ENCODE data around the gene TLR1.

TLR1 gene, protein sequence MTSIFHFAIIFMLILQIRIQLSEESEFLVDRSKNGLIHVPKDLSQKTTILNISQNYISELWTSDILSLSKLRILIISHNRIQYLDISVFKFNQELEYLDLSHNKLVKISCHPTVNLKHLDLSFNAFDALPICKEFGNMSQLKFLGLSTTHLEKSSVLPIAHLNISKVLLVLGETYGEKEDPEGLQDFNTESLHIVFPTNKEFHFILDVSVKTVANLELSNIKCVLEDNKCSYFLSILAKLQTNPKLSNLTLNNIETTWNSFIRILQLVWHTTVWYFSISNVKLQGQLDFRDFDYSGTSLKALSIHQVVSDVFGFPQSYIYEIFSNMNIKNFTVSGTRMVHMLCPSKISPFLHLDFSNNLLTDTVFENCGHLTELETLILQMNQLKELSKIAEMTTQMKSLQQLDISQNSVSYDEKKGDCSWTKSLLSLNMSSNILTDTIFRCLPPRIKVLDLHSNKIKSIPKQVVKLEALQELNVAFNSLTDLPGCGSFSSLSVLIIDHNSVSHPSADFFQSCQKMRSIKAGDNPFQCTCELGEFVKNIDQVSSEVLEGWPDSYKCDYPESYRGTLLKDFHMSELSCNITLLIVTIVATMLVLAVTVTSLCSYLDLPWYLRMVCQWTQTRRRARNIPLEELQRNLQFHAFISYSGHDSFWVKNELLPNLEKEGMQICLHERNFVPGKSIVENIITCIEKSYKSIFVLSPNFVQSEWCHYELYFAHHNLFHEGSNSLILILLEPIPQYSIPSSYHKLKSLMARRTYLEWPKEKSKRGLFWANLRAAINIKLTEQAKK

DNA sequence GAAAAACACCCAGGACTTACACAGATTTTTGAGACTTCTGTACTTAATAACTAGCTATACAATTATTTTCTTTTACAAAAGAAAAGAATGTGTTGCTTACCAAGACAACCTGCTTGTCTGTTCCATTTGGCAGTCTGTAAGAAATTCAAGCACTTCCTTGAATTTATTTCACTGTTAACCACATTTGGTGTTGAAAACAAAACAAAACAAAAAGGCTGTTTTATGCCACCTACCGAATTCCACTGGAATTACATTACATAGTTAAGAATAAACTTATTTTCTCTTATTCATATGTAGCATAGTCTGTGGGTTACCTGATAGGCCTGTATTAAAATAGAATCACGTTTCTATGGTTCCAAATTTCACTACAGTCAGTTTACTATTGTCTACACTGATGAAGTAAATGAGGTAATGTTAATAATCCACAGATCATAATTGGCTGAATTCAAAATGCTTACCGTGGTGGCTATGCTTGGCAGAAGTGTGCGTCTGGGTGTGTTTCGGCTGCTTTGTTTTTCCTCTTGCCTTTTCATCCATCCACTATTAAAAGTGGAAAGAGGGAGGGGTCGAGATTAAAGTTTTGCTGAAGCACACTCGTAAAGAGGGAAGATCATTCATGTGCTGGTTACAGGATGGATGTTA, at the start of gene TLR1:
Gene TLR1, minus strand, starts transcription at position 138 of the 642 bp plus-strand sequence. CDS start 5,960 bp downstream, outside the sequence.
- H3K4me1 Mint-ChIP-seq (ENCODE audit: low read depth), result peaks cover 66% of the 10 kb centered on the region
- H3K9me3 Mint-ChIP-seq, result peaks cover 11% of the 10 kb centered on the region
- intact Hi-C loops (cut with micrococcal nuclease), result loop anchor here (1.0 to 2.0 kb wide), 4 partner anchors 12 to 52 kb away; partner anchors contain the start of gene TLR6

DNA sequence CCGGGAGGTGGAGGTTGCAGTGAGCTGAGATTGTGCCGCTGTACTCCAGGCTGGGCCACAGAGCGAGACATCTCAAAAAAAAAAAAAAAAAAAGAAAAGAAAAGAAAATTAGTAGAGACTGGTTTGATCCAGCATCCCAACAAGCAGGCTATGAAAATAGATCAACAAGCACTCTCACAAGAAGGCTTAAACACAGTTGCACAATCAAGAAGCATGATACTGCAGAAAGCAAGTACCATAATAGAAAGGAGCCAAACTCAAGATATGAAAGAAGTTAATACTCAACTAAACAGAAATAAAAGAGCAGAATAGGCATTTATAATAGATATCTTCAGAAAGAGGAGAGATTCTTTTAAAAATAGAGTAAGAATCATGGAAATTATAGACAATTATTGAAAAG, 41.4 kb upstream of the TLR1 start:
- Mint-ChIP-seq H3K4me1 (ENCODE audit: low read depth) (peaks cover 43% of the 10 kb centered on the region), H3K9me3 (peaks cover 23% of the 10 kb centered on the region), H3K27ac (no peak overlapping the region)

More for the DNA sequence above, at the start of gene TLR1:
- Mint-ChIP-seq H3K36me3 (ENCODE audit: low read depth) (peaks cover 44% of the 10 kb centered on the region), H3K27ac (peak within 1 kb of the TSS; percentile 96), H3K27me3 (no peaks in the 10 kb centered on the region), H3K4me3 (peak within 1 kb of the TSS; percentile 88)

DNA sequence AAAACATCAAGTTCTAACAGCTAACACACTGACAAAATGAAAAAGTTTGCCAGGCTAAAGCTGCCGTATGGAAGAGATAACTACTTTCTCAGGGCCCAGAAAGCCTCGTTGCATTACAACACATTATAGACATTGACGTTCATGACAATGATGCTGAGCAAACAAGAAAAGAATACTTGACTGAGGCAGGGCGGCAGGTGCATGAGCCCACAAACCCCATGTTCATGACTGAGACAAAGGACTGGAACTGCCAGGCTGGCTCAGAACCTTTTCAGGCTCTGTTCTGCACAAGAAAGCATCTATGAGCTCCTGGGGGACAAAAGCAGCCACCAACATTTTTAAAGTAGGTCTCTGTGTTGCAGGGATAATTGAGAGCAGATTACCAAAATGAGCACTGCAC, 38.4 kb upstream of the TLR1 start:
- H3K36me3 Mint-ChIP-seq (ENCODE audit: low read depth), result peaks cover 84% of the 10 kb centered on the region
- H3K27me3 Mint-ChIP-seq, result no peaks in the 10 kb centered on the region
- intact Hi-C loops (cut with micrococcal nuclease), result no loop called here
- H3K4me1 Mint-ChIP-seq (ENCODE audit: low read depth), result peaks cover 34% of the 10 kb centered on the region
- H3K9me3 Mint-ChIP-seq, result peaks cover 11% of the 10 kb centered on the region
- no peak overlapping the region for H3K4me3 Mint-ChIP-seq
- H3K27ac Mint-ChIP-seq, result no peak overlapping the region

More for the DNA sequence above, 41.4 kb upstream of the TLR1 start:
- intact Hi-C loops (cut with micrococcal nuclease), result no loop called here
- Mint-ChIP-seq H3K36me3 (ENCODE audit: low read depth) (peaks cover 86% of the 10 kb centered on the region), H3K27me3 (no peaks in the 10 kb centered on the region), H3K4me3 (no peak overlapping the region)

DNA sequence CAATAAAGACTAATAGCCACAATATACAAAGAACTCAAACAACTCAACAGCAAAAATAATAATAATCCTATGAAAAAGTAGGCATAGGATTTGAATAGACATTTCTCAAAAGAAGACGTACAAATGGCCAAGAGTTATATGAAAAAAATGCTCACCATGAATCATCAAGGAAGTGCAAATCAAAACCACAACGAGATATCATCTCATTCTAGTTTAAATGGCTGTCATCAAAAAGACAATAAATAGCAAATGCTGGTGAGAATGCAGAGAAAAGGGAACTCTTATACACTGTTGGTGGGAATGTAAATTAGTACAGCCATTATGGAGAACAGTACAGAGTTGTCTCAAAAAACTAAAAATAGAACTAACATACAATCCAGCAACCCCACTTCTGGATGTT, 33.3 kb upstream of the TLR1 start:
- Mint-ChIP-seq H3K27ac (no peak overlapping the region), H3K9me3 (peaks cover 43% of the 10 kb centered on the region), H3K27me3 (no peaks in the 10 kb centered on the region), H3K4me3 (no peak overlapping the region), H3K36me3 (ENCODE audit: low read depth) (peaks cover 89% of the 10 kb centered on the region), H3K4me1 (ENCODE audit: low read depth) (peaks cover 30% of the 10 kb centered on the region)
- intact Hi-C loops (cut with micrococcal nuclease), result no loop called here

DNA sequence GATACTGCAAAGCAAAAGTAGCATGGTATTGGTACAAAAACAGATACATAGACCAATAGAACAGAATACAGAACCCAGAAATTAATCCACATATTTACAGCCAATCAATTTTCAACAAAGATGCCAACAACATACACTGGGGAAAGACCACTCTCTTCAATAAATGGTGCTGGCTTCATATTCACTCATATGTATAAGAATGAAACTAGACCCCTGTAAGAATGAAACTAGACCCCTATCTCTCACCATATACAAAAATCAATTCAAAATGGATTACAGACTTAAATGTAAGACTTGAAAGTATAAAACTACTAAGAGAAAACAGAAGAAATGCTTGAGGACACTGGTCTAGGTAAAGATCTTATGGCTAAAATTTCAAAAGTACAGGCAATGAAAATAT, 32.7 kb upstream of the TLR1 start:
- intact Hi-C loops (cut with micrococcal nuclease), result no loop called here
- peaks cover 84% of the 10 kb centered on the region for H3K36me3 Mint-ChIP-seq (ENCODE audit: low read depth)

DNA sequence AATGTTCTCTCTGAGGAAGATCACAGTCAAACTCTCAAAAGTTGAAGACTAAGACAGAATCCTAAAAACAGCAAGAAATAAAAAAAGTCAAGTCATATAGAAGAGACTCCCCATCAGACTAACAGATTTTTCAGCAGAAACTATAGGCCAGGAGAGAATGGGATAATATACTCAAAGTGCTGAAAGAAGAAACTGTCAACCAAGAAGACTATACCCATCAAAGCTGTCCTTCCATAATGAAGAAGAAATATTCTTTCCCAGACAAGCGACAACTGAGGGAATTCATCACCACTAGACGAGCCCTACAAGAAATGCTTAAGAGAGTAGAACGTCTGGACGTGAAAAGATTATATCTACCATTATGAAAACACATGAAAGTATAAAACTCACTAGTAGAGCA, 30.0 kb upstream of the TLR1 start:
- H3K27ac Mint-ChIP-seq, result no peak overlapping the region
- intact Hi-C loops (cut with micrococcal nuclease), result no loop called here
- peaks cover 45% of the 10 kb centered on the region for H3K4me1 Mint-ChIP-seq (ENCODE audit: low read depth)
- H3K4me3 Mint-ChIP-seq, result no peak overlapping the region
- peaks cover 68% of the 10 kb centered on the region for H3K36me3 Mint-ChIP-seq (ENCODE audit: low read depth)
- H3K9me3 Mint-ChIP-seq, result peaks cover 43% of the 10 kb centered on the region
- H3K27me3 Mint-ChIP-seq, result no peaks in the 10 kb centered on the region

More for the DNA sequence above, 32.7 kb upstream of the TLR1 start:
- Mint-ChIP-seq H3K27ac (no peak overlapping the region), H3K4me1 (ENCODE audit: low read depth) (peaks cover 35% of the 10 kb centered on the region), H3K27me3 (no peaks in the 10 kb centered on the region), H3K9me3 (peaks cover 43% of the 10 kb centered on the region), H3K4me3 (no peak overlapping the region)

DNA sequence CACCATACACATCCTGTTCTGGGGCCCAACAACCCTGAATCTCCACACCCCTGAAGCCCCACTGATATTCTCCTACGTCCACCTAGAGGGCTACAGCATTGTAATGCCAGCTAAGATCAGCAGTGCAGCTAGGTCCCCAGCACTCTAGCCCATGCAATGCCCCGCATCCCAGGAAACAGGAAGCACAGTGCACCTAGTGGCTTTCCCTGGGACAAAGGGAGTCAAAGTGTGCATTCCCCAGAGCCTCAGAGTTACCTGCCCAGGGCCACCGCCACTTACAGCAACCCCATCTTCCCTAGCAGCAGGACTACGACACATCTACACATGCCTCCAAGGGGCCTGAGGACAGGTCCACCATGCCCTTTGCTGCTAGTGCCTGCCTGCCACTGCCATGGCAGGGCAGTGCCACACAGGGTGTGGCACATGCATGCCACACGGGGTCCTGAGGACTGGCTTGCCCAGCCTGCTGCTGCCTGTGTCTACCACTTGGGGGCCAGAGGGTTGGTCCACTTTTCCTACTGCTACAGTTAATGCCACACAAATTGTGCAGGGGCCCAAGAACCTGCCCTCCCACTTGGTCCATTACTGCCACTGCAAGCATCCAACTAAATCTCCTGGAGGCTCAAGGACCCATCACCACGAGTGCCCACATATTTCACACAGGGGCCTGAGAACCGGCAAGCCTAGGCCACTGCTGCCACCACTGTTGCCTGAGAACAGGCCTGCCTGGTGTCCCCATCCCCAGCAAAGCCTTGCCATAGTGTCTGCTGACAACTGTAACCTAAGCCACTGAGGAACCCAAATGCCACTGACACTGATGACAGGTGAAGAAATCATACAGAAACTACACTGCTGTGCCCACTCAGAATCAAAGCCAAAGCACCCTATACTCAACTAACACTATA, 28.3 kb upstream of the TLR1 start:
- H3K36me3 Mint-ChIP-seq (ENCODE audit: low read depth), result peaks cover 62% of the 10 kb centered on the region
- peaks cover 33% of the 10 kb centered on the region for H3K4me1 Mint-ChIP-seq (ENCODE audit: low read depth)
- H3K27me3 Mint-ChIP-seq, result no peaks in the 10 kb centered on the region
- intact Hi-C loops (cut with micrococcal nuclease), result no loop called here
- peaks cover 30% of the 10 kb centered on the region for H3K9me3 Mint-ChIP-seq
- H3K4me3 Mint-ChIP-seq, result no peak overlapping the region
- H3K27ac Mint-ChIP-seq, result peak overlapping the region; percentile 52

DNA sequence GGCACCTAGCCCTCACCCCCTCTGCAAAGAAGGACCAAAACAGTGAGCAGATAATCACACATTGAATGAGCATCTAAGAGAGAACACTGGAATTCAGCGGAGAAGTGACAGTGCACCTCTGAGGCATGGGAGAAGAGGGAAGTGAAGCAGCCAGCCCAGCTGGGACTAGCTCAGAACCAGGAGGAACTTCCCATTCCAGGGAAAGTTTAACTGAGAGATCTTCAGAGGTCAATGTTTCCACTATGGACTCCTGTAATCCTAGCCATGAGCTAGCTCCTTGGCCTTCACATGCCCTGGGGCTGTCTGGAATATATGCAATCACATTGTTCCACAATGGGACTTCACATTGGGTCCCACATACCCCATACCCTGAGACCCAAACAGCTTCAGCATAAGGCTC, 27.6 kb upstream of the TLR1 start:
- H3K27me3 Mint-ChIP-seq, result no peaks in the 10 kb centered on the region
- peaks cover 63% of the 10 kb centered on the region for H3K36me3 Mint-ChIP-seq (ENCODE audit: low read depth)
- H3K4me3 Mint-ChIP-seq, result no peak overlapping the region
- H3K27ac Mint-ChIP-seq, result peak overlapping the region; percentile 52
- intact Hi-C loops (cut with micrococcal nuclease), result no loop called here
- H3K4me1 Mint-ChIP-seq (ENCODE audit: low read depth), result peaks cover 27% of the 10 kb centered on the region
- peaks cover 24% of the 10 kb centered on the region for H3K9me3 Mint-ChIP-seq

DNA sequence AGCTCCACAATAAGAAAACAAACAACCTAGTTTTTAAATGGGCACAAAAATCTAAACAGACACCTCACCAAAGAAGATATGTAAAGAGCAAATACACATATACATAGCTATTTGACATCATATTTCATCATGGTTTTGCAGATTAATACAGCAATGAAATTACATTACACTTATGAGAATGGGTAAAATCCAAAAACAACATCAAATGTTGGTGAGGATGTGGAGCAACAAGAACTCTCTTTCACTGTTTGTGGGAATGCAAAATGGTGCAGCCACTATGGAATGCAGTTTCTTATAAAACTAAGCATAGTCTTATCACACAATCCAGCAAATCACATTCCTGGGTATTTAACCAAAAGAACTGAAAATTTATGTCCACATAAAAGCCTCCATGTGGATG, 27.1 kb upstream of the TLR1 start:
- H3K27ac Mint-ChIP-seq, result no peak overlapping the region
- H3K36me3 Mint-ChIP-seq (ENCODE audit: low read depth), result peaks cover 63% of the 10 kb centered on the region
- peaks cover 23% of the 10 kb centered on the region for H3K9me3 Mint-ChIP-seq
- no peak overlapping the region for H3K4me3 Mint-ChIP-seq
- intact Hi-C loops (cut with micrococcal nuclease), result no loop called here
- H3K27me3 Mint-ChIP-seq, result no peaks in the 10 kb centered on the region
- H3K4me1 Mint-ChIP-seq (ENCODE audit: low read depth), result peaks cover 27% of the 10 kb centered on the region

DNA sequence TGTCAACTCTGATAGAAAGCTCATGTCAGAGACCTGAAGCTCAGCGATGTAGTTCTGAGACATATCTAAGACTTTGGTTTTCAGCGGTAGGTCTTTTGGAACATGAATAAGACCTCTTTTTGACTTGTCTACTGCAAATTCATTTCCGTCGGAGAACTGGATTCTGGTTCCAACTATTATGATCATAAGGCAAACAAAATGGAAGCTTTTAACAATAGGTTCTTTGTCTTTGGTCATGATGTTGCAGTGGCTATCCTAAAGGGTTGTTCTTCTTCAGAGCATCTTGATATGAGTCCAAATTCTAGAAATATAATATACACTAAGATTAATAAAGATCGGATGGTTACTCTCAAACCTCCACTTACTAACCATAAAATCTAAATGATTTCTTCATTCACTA, 24.6 kb upstream of the TLR1 start:
- no peaks in the 10 kb centered on the region for H3K27me3 Mint-ChIP-seq
- no peak overlapping the region for H3K4me3 Mint-ChIP-seq
- H3K36me3 Mint-ChIP-seq (ENCODE audit: low read depth), result peaks cover 65% of the 10 kb centered on the region
- peaks cover 18% of the 10 kb centered on the region for H3K9me3 Mint-ChIP-seq
- peaks cover 27% of the 10 kb centered on the region for H3K4me1 Mint-ChIP-seq (ENCODE audit: low read depth)
- peak overlapping the region; percentile 9 for H3K27ac Mint-ChIP-seq
- intact Hi-C loops (cut with micrococcal nuclease), result no loop called here

DNA sequence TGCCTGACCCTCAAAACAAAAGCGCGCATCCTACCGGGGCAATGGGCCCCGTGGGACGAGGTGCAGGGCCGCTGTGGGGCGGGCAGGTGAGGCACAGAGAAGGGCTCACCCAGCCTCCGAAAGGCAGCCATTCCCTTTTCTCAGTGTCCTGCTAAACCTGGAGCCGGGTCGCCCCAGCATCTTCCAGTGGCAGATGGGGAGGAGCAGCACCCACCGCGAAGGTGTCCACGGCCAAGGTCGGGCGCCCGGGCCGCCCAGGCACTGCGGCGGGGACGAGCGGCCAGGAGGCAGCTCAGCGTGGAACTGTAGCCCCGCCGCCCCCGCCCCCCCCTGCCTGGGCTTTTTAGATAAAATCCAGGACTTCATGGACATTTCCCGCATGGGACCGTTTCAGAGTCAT, 19.2 kb upstream of the TLR1 start:
- intact Hi-C loops (cut with micrococcal nuclease), result no loop called here
- Mint-ChIP-seq H3K9me3 (peaks cover 35% of the 10 kb centered on the region), H3K4me3 (no peak overlapping the region), H3K36me3 (ENCODE audit: low read depth) (peaks cover 61% of the 10 kb centered on the region), H3K27ac (no peak overlapping the region), H3K27me3 (no peaks in the 10 kb centered on the region), H3K4me1 (ENCODE audit: low read depth) (peaks cover 21% of the 10 kb centered on the region)

DNA sequence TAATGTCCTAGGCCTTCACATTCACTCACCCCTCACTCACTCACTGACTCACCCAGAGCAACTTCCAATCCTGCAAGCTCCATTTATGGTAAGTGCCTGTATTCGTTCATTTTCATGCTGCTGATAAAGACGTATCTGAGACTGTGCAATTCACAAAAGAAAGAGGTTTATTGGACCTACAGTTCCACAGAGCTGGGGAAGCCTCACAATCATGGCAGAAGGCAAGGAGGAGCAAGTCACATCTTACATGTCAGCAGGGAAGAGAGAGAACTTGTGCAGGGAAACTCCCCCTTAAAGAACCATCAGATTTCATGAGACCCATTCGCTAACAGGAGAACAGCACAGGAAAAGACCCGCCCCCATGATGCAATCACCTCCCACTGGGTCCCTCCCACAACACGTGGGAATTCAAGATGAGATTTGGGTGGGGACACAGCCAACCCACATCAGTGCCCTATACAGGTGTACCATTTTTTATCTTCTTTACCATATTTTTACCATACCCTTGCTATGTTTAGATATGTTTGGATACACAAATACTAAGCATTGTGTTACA, 18.2 kb upstream of the TLR1 start:
- Mint-ChIP-seq H3K27me3 (no peaks in the 10 kb centered on the region), H3K36me3 (ENCODE audit: low read depth) (peaks cover 54% of the 10 kb centered on the region), H3K27ac (no peak overlapping the region), H3K4me1 (ENCODE audit: low read depth) (peaks cover 25% of the 10 kb centered on the region), H3K4me3 (no peak overlapping the region), H3K9me3 (peaks cover 35% of the 10 kb centered on the region)
- intact Hi-C loops (cut with micrococcal nuclease), result no loop called here

DNA sequence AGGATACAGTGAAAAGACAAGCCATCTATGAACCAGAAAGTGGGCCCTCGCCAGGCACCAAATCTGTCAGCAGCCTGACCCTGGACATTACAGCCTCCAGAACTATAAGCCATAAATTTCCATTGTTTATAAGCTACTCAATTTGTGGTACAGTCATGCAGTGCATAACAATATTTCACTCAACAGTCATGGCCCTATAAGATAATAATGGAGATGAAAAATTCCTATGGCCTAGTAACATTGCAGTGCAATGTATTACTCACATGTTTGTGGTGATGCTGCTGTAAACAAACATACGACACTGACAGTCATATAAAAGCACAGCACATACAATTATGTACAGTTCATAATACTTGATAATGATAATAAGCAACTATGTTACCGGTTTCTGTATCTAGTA, 17.1 kb upstream of the TLR1 start:
- Mint-ChIP-seq H3K27me3 (no peaks in the 10 kb centered on the region), H3K4me3 (no peak overlapping the region), H3K9me3 (peaks cover 35% of the 10 kb centered on the region), H3K4me1 (ENCODE audit: low read depth) (peaks cover 25% of the 10 kb centered on the region), H3K27ac (no peak overlapping the region), H3K36me3 (ENCODE audit: low read depth) (peaks cover 44% of the 10 kb centered on the region)
- intact Hi-C loops (cut with micrococcal nuclease), result no loop called here
